Activated CD4-positive, CD25-positive, alpha-beta regulatory T cell treated with anti-CD3 and anti-CD28 coated beads, Interleukin-2, amount 50 U/mL, for 24 hours (primary cell): ENCODE results near the gene SLC39A11.
"Not testable (repeated sequence)": the region's sequence is repeated elsewhere in the genome, so short reads cannot be mapped to it uniquely, and the experiment has no call there.

Source experiments
- ATAC-seq, 2 donors: fragments of 150-1000 bp; cut with Tn5 transposase; one replicate each; pipeline ENCODE4 v1.10.0; 2021; ENCODE audit warnings: mild to moderate bottlenecking in 1 of 2, moderate library complexity in 1 of 2

SLC39A11 gene

GRCh38 chr17:72943826-72944689, 148.4 kb downstream of the SLC39A11 start:
- no peak for ATAC-seq

DNA sequence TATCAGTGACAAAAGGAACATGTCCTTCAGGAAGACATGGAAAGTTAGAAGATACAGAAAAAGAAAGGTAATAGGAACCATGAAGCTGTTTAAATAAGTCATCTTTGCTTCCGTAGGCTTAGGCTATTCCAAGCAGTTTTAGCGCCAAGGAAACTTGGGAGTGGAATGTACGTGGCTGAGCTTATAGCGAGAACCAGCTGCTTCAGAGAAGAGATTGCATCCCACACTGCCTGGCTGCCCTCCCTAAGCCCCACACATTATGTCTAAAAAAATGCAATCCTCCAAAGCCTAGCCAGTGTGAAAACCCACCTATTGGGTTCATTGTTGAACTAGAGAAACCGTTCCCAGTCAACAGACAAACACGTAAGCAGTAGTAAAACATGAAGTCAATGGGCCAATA, 149.9 kb downstream of the SLC39A11 start:
- ATAC-seq: no peak

GRCh38 chr17:72940496-72940895, 152.0 kb downstream of the SLC39A11 start:
- ATAC-seq: no peak

DNA sequence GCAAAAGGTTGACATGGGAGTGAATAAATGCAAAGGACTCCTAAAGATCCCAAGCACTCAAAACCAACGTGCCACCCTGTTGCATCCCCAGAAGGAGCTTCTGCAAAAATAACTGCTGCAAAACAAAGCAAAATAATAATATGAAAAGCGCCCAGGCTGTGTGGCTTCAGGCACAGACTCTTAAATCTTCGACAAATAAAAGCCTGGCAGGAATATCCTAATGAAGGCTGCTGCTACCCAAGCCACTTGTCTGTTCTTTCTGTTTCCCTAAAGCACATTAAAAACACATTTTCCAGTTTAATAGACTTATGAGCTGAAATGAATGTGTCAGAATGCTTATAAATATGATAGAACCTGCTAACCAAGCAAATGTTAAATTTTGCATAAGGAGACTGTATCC, 154.0 kb downstream of the SLC39A11 start:
- no peak for ATAC-seq

- ATAC-seq: no peak
These were observed 154.8 kb downstream of the SLC39A11 start for GRCh38 chr17:72937707-72938106.

GRCh38 chr17:72937254-72937653, 155.2 kb downstream of the SLC39A11 start:
- ATAC-seq: not testable (repeated sequence)

- ATAC-seq: no peak
These were observed 156.5 kb downstream of the SLC39A11 start for GRCh38 chr17:72935984-72936383.

GRCh38 chr17:72934927-72935326, 157.6 kb downstream of the SLC39A11 start:
- no peak for ATAC-seq

- peak; percentile 21 to 49 for ATAC-seq
These were observed 160.9 kb downstream of the SLC39A11 start for GRCh38 chr17:72931635-72932034.

- peak; percentile 25 to 48 for ATAC-seq
These were observed 161.3 kb downstream of the SLC39A11 start for GRCh38 chr17:72931163-72931562.

GRCh38 chr17:72930031-72930430, 162.5 kb downstream of the SLC39A11 start:
- no peak for ATAC-seq

GRCh38 chr17:72928454-72929136, 163.9 kb downstream of the SLC39A11 start:
- no peak for ATAC-seq

DNA sequence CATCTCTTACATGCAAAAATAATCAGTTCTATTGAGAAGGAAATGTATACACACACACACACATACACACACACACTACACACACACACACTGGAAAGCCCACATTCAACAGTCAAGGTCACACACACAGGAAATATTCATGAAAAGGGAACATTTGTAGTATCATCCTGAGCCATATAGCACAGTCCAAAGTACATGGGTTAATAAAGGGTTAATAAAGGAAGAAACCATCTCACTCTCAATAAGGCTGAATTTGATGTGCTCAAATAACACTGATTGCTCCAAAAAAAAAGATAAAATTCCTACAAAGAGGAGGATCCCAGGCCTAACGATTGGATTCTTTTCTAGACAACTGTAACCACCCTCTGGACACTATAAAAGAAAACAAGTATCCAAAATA, 164.7 kb downstream of the SLC39A11 start:
- no peak for ATAC-seq

- no peak for ATAC-seq
These were observed 165.3 kb downstream of the SLC39A11 start for GRCh38 chr17:72927146-72927545.

GRCh38 chr17:72926171-72926570, 166.3 kb downstream of the SLC39A11 start:
- ATAC-seq: no peak

DNA sequence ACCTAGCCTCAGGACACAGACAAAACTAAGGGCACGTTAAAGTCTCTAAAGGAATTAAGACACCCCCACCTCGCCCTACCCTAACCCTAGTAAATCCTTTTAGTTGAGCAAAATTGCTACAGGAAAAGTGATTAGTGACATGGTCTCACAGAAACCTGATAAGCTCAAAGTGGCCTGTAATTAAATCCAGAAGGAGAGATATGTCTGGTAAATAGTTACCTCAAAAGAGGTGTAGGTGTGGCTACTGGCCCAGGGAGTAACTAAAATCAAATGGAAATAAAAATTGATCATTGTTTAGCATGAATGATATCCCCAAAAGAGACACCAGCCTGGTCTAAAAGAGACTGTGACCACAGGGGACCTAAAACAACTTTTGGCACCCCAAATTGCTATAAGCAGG, 168.3 kb downstream of the SLC39A11 start:
- no peak for ATAC-seq

- no peak for ATAC-seq
These were observed 170.3 kb downstream of the SLC39A11 start for GRCh38 chr17:72922219-72922618.

GRCh38 chr17:72921347-72922054, 171.0 kb downstream of the SLC39A11 start:
- ATAC-seq: no peak

DNA sequence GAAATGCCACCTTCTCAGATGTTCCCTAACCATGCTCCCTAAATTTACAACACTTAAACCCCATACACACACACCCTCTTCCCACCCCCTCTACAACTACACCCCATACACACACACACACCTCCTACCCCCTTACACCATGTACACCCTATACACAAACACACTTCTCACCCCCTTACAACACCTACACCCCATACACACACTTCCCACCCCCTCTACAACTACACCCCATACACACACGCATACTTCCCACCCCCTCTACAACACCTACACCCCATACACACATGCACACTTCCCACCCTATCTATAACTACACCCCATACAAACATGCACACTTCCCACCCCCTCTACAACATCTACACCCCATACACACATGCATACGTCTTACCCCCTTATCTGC, 172.0 kb downstream of the SLC39A11 start:
- no peak for ATAC-seq

DNA sequence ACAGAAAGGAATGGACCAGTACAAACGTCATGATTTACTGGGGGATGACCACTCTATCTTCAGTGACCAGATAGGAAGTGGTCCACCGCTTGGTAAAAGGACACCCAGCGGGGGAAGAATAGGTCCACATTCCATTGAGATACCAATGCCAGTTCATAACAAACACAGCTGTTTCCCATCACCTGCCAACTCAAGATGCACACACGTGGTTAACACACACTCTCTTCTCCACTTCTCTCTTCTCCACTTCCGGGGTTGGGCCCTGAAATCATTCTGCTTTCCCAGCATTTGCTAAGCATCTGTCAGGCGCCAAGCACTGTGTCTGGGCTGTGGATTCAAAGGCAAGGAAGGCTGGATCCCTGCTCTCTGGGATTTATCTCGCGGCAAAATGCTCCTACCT, 175.5 kb downstream of the SLC39A11 start:
- no peak for ATAC-seq

GRCh38 chr17:72915625-72916081, 176.8 kb downstream of the SLC39A11 start:
- ATAC-seq: no peak

DNA sequence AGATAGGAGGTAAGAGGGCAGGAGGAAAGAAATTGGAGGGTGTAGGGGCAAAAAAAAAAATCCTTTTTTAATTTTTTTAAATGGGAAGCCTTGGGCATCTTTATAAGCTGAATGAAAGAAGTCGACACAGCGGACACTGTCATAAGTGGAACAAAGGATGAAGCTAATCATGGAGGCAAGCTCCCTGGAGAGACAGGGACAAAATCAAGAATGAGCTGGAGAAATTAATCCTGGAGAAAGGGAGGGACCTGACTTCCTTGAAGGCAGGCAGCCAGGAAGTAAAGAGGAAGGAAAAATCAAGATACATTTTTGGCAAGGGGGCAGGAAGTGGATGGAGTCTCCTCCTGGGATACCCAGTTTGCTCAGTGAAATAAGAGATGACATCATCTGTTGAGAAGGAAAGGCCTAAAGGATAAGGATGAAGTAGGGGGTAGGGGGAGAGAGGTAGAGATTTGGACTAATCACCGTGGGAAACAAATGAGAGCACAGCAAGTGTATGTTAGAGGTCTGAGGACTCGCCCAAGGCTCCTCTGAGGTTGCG, 179.3 kb downstream of the SLC39A11 start:
- ATAC-seq: no peak

GRCh38 chr17:72906306-72906705, 186.2 kb downstream of the SLC39A11 start:
- ATAC-seq: no peak
